ENCODE data around the gene DNM3. TPM values are rescaled to one million over a fixed set of nuclear protein-coding genes. Genes with fewer than 3 reads are reported as not detected.

The DNM3 gene
- total and polyA plus RNA-seq, 2 donors (not counting 1 experiment from before 2014, with no cell fraction given): 1.0 to 1.3 TPM

DNA sequence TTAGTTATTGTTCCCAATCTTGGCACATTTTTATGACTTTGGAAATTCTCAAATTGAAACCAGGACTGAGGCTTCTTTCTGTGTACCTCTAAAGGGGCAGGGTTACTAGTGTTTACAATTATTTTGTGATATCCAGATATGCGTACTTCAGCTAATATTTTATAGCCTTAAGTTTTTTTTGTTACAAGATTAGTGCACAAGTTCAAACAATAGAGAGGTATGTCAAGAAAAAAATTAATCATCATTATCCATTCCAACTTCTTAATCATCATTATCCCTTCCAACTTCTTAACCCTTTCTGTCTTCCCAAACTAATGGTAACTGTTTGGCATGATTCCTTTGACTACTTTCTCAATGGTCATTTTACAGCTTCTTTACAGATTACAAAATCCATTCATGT is 306.2 kb downstream of the DNM3 start:
- H3K27me3 Mint-ChIP-seq: no peaks in the 10 kb centered on the region
- H3K4me1 Mint-ChIP-seq: peaks cover 4% of the 10 kb centered on the region
- H3K9me3 Mint-ChIP-seq (ENCODE audit: insufficient read depth): no peaks in the 10 kb centered on the region
- Histone ChIP-seq H3K9me3 (ENCODE audit: control extremely low read depth in 1 of 3, control insufficient read depth in 2 of 3, insufficient read depth in 1 of 3, low read length in 2 of 3) (peaks cover 0 to 4% (median 0%) of the 10 kb centered on the region in 3 donors), H3K4me3 (ENCODE audit: control extremely low read depth in 1 of 5, extremely low read depth in 1 of 5, insufficient read depth in 1 of 5, low read depth in 2 of 5, low read length in 4 of 5) (no peak overlapping the region), H3K4me1 (ENCODE audit: control insufficient read depth in 2 of 2, insufficient read depth in 2 of 2, low read length in 2 of 2) (no peaks in the 10 kb centered on the region), H3K9ac (ENCODE audit: low read length) (no peak overlapping the region), H2AFZ (ENCODE audit: insufficient read depth, low read depth, low read length, poor library complexity, severe bottlenecking) (no peak overlapping the region), H3K4me2 (replicated peaks; ENCODE audit: low read depth, low read length, poor library complexity, severe bottlenecking) (no peak overlapping the region), H3K79me2 (ENCODE audit: control insufficient read depth, insufficient read depth, low read length) (no peaks in the 10 kb centered on the region), H4K20me1 (ENCODE audit: control insufficient read depth, insufficient read depth, low read length, poor library complexity, severe bottlenecking) (no peaks in the 10 kb centered on the region), H3K27me3 (replicated peaks in 1 of 4; ENCODE audit: control extremely low read depth in 1 of 4, control insufficient read depth in 3 of 4, insufficient read depth in 4 of 4, low read length in 3 of 4) (no peaks in the 10 kb centered on the region), H3K27ac (ENCODE audit: low read length in 2 of 2) (no peak overlapping the region), H3K36me3 (replicated peaks in 1 of 2; ENCODE audit: control extremely low read depth in 1 of 2, control insufficient read depth in 1 of 2, extremely low read depth in 1 of 2, insufficient read depth in 2 of 2, low read length in 1 of 2) (no peaks in the 10 kb centered on the region)
- H3K4me3 Mint-ChIP-seq: no peak overlapping the region
- H3K27ac Mint-ChIP-seq: no peak overlapping the region
- WGBS (ENCODE audit: insufficient coverage): no CpG with 5 or more reads among the region's 1 CpG
- DNase-seq: no peak
- intact Hi-C loops (cut with micrococcal nuclease): no loop called here
- no peak for TF ChIP-seq EZH2 (IDR thresholded peaks at IDR 0.05; ENCODE audit: borderline replicate concordance, insufficient read depth, low read depth, low read length, poor library complexity, severe bottlenecking)
- TF ChIP-seq, protein P1, sequence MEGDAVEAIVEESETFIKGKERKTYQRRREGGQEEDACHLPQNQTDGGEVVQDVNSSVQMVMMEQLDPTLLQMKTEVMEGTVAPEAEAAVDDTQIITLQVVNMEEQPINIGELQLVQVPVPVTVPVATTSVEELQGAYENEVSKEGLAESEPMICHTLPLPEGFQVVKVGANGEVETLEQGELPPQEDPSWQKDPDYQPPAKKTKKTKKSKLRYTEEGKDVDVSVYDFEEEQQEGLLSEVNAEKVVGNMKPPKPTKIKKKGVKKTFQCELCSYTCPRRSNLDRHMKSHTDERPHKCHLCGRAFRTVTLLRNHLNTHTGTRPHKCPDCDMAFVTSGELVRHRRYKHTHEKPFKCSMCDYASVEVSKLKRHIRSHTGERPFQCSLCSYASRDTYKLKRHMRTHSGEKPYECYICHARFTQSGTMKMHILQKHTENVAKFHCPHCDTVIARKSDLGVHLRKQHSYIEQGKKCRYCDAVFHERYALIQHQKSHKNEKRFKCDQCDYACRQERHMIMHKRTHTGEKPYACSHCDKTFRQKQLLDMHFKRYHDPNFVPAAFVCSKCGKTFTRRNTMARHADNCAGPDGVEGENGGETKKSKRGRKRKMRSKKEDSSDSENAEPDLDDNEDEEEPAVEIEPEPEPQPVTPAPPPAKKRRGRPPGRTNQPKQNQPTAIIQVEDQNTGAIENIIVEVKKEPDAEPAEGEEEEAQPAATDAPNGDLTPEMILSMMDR (IDR thresholded peaks at IDR 0.05): no peak
- ATAC-seq (ENCODE audit: low read depth): no peak
- ChIA-PET CTCF (interaction anchor here (0.6 to 1.3 kb wide), 3 partner anchors 13 to 251 kb away, joined by 3 to 4 read pairs (median 3); no protein-coding TSS in a partner anchor), POLR2A (no interaction called here)

DNA sequence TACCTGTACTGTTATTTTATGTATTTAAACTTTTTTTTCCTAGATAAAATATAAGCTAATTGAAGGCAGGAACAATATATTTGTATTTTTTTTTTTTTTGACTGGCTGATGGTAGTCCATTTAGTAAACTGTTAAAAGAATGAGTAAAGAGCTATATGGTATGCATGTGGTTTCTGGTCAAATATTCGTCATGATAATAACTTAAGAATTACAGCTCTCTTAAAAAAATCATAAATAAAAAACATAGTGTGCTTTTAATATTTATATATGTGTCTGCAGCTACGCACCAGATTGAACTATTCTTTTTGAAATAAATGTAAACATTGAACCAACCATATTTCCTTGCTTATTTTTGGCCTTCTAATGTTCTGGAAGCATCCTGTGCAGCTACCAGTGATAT is 306.9 kb downstream of the DNM3 start:
- Histone ChIP-seq H4K20me1 (ENCODE audit: control insufficient read depth, insufficient read depth, low read length, poor library complexity, severe bottlenecking) (no peaks in the 10 kb centered on the region), H3K4me1 (ENCODE audit: control insufficient read depth in 2 of 2, insufficient read depth in 2 of 2, low read length in 2 of 2) (no peaks in the 10 kb centered on the region), H3K36me3 (replicated peaks in 1 of 2; ENCODE audit: control extremely low read depth in 1 of 2, control insufficient read depth in 1 of 2, extremely low read depth in 1 of 2, insufficient read depth in 2 of 2, low read length in 1 of 2) (no peaks in the 10 kb centered on the region), H3K27me3 (replicated peaks in 1 of 4; ENCODE audit: control extremely low read depth in 1 of 4, control insufficient read depth in 3 of 4, insufficient read depth in 4 of 4, low read length in 3 of 4) (no peaks in the 10 kb centered on the region), H3K4me3 (ENCODE audit: control extremely low read depth in 1 of 5, extremely low read depth in 1 of 5, insufficient read depth in 1 of 5, low read depth in 2 of 5, low read length in 4 of 5) (no peak overlapping the region), H3K27ac (ENCODE audit: low read length in 2 of 2) (no peak overlapping the region), H3K9ac (ENCODE audit: low read length) (no peak overlapping the region), H3K4me2 (replicated peaks; ENCODE audit: low read depth, low read length, poor library complexity, severe bottlenecking) (no peak overlapping the region), H2AFZ (ENCODE audit: insufficient read depth, low read depth, low read length, poor library complexity, severe bottlenecking) (no peak overlapping the region), H3K79me2 (ENCODE audit: control insufficient read depth, insufficient read depth, low read length) (no peaks in the 10 kb centered on the region), H3K9me3 (ENCODE audit: control extremely low read depth in 1 of 3, control insufficient read depth in 2 of 3, insufficient read depth in 1 of 3, low read length in 2 of 3) (peaks cover 0 to 4% (median 0%) of the 10 kb centered on the region in 3 donors)
- H3K4me3 Mint-ChIP-seq: no peak overlapping the region
- ChIA-PET CTCF (interaction anchor here (0.6 to 1.3 kb wide), 6 partner anchors 12 to 251 kb away, joined by 3 to 4 read pairs (median 3); no protein-coding TSS in a partner anchor), POLR2A (no interaction called here)
- H3K27me3 Mint-ChIP-seq: no peaks in the 10 kb centered on the region
- no peak overlapping the region for H3K27ac Mint-ChIP-seq
- H3K4me1 Mint-ChIP-seq: peaks cover 4% of the 10 kb centered on the region
- DNase-seq (no peak), ATAC-seq (ENCODE audit: low read depth) (no peak)
- no peaks in the 10 kb centered on the region for H3K9me3 Mint-ChIP-seq (ENCODE audit: insufficient read depth)
- TF ChIP-seq, protein P1 (IDR thresholded peaks at IDR 0.05): no peak
- no peak for TF ChIP-seq EZH2 (IDR thresholded peaks at IDR 0.05; ENCODE audit: borderline replicate concordance, insufficient read depth, low read depth, low read length, poor library complexity, severe bottlenecking)
- WGBS (ENCODE audit: insufficient coverage): no CpG with 5 or more reads among the region's 2 CpGs
- intact Hi-C loops (cut with micrococcal nuclease): no loop called here
